A673 (cell line): ENCODE results near the gene OR1N1.

Source experiments
- EZH2 ChIP-seq: fragments of 200-600 bp; sonication (generic); IDR thresholded peaks from 2 replicates; pipeline ENCODE4 v1.6.1; 2017; ENCODE audit warnings: borderline replicate concordance, low read depth, mild to moderate bottlenecking, mixed read lengths, antibody characterized with exemption, low read length; ENCODE audit not compliant: poor library complexity, severe bottlenecking
- TF ChIP-seq, protein P1 (sequence below): fragments of 300-800, 200-600 bp; sonication (generic); conservative IDR thresholded peaks from 2 replicates; pipeline ENCODE4 v1.5.1; 2017; ENCODE audit warnings: low read depth, mild to moderate bottlenecking, antibody characterized with exemption, low read length, moderate library complexity, mixed read lengths

DNA sequence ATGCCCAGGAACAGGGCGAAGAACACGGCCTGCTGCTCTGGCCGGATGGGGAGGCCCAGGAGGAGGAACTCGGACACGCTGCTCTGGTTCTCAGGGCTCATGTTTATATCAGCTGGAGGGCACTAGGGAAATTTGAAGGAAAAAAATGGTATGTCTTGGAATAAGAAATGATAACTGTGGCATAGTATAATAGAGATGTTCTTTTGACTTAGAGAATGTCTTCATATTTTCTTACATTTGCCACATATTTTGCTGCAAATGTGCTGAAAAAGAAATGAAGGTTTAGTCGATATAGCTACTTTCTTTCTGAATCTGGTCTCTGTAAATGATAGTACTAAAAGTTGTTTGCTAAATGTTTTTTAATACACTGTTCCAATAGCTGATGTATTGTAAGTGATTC, 49.3 kb downstream of the OR1N1 start, which contains the start of gene OR1J1:
- TF ChIP-seq EZH2, result no peak
- TF ChIP-seq, protein P1, sequence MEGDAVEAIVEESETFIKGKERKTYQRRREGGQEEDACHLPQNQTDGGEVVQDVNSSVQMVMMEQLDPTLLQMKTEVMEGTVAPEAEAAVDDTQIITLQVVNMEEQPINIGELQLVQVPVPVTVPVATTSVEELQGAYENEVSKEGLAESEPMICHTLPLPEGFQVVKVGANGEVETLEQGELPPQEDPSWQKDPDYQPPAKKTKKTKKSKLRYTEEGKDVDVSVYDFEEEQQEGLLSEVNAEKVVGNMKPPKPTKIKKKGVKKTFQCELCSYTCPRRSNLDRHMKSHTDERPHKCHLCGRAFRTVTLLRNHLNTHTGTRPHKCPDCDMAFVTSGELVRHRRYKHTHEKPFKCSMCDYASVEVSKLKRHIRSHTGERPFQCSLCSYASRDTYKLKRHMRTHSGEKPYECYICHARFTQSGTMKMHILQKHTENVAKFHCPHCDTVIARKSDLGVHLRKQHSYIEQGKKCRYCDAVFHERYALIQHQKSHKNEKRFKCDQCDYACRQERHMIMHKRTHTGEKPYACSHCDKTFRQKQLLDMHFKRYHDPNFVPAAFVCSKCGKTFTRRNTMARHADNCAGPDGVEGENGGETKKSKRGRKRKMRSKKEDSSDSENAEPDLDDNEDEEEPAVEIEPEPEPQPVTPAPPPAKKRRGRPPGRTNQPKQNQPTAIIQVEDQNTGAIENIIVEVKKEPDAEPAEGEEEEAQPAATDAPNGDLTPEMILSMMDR, result no peak
